GM19452 (cell line): ENCODE data around the gene SMAD9.

Experiments used
- ATAC-seq: cut with Tn5 transposase; IDR thresholded peaks from one replicate; pipeline ENCODE4 v1.9.1; 2021; ENCODE audit not compliant: unreplicated experiment

SMAD9 gene

DNA sequence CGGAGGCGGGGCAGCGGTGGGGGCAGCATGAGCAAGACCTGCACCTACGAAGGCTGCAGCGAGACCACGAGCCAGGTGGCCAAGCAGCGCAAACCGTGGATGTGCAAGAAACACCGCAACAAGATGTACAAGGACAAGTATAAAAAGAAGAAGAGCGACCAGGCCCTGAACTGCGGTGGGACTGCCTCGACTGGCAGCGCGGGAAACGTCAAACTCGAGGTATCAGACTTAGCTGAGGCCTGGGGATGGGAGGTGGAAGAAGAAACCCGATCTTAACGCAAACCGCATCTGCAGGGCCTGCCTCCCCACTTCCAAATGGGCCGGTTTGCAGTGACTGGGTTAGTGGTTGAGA is 100.3 kb downstream of the SMAD9 start:
- peak; percentile 7 for ATAC-seq

DNA sequence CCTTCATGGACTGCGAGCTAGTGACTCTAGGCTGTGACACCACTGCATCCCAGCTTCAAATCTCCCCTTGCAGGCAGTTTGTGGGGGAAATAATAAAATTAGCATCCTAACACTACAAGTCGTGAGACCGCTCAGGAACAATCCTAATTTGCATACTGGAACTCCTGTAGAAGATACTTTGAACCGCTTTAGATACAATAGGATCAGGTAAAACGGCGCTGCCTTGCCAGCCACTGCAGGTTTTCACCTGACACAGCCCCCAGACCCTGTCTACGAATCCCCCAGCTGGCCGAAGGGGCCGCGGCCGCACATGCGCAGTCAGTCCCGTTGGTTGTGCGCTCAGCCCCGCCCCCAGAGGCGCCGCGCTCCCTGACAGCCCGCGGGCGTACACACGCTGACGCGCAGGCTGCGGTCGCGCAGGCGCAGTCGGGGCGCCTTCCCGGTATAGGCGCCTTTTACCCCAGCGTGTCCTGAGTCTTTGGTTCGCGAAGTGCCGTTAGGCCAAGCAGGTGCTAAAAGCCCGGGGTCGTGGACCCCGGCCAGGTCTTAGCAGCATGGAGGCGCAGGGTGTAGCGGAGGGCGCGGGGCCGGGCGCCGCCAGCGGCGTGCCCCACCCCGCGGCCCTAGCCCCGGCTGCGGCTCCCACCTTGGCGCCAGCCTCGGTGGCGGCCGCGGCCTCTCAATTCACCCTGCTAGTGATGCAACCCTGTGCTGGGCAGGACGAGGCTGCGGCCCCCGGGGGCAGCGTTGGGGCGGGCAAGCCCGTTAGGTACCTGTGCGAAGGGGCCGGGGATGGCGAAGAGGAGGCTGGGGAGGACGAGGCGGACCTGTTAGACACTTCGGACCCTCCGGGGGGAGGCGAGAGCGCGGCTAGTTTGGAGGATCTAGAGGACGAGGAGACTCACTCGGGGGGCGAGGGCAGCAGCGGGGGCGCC is 101.0 kb downstream of the SMAD9 start, which contains the start of gene RFXAP:
RFXAP (plus strand) TSS at position 419 of the 935 bp plus-strand sequence; CDS start at position 555, 136 bp downstream.
- ATAC-seq: peak; percentile 90

DNA sequence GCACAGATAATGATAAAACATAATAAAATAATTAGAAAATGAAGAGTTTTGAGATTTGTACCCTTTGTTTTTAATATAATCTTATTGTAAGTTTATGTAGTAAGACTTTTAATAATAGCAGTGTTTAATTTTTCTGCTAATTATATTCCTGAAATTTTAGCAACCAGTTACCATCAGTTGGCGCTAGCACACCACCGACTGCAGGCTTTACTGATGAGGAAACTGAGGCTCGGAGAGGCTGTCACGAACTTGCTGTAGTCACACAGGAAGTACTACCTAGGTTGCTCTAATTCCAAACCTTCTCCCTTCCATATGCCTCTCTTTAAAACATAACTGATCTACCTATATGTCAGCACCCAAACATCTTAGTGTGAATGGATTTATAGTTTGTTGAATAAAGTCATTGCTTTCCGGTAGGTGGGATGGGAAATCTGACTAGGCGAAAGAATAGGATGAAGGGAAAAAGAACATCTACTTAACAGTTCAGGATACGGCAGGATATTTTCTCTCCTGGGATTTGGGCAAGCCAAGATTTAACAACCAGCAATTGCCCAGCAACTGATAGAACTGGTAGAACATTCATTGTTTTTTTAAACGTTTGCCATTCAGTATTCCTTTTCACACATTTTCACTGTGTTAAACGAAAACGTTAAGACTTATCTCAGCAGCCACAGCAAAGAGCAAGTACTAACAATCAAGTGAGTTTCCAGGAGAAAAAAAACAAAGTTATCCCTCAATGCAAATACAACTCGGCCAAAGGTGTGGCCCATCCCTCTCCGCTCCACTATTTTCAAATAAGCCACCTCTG is 101.8 kb downstream of the SMAD9 start:
- peak; percentile 1 for ATAC-seq

DNA sequence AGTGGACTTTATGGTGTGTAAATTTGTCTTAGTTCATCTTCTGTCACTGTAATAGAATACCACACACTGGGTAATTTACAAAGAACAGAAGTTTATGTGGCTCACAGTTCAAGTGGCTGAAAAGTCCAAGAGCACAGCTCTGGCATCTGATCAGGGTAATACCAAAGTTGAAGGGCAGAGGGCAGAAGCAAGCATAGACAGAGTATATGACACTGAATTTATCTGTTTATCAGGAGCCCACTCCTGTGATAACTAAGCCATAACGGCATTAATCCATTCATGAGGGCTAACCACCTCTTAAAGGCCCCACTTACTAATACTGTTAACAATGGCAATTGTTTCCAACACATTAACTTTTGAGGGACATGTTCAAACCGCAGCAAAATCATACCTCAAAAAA is 105.0 kb downstream of the SMAD9 start:
- no peak for ATAC-seq

DNA sequence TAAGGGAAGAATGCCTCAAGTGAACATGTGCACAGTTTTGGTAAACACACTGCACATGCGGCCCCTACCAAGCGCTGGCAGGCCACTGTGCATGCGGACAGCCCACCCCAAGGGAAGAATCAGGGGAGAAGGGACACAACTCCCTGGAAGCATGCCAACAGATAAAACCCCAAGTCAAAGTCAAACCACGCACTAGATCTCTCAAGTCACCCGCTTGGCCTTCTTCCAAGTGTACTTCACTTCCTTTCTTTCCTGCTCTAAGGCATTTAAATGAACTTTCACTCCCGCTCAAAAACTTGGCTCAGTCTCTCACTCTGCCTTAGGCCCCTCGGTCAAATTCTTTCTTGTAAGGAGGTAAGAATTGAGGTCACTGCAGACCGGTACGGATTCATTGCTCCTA is 105.6 kb downstream of the SMAD9 start:
- no peak for ATAC-seq

DNA sequence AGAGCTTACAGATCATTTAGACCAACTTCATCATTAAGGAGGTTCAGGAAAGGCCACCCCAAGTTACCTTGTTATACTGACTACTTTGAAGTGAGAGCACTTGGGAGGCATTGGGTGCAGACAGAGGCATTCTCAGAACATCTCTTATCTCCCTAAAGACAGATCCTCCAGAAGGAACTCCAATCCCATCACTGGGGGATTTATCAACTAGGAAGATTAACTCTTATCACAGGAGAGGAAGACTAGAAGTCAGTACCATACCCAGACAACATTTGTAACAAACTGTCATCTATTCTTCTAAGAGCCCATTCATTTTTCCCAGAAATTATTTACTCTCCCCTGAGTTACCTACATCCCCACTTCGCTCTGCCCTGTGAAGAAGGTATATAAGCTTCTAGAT is 106.8 kb downstream of the SMAD9 start:
- no peak for ATAC-seq

DNA sequence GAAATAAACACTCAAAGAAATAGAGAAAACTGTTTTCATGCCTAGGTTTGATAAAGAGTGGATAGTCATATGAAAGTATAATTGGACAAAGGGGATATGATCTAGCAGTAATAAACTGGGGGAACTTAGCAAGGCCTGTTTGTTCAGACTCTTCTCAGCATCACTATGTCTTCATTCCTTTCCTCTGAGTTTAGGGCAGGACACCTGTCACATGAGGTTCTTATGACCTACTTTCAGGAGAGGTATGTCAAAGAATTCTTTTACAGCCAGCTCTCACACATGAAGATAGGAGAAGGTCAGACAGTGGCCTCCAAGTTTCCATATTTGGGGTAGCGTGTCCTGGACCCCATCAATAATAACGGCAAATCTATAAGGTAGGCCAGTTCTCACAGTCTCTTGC is 112.4 kb downstream of the SMAD9 start:
- no peak for ATAC-seq

DNA sequence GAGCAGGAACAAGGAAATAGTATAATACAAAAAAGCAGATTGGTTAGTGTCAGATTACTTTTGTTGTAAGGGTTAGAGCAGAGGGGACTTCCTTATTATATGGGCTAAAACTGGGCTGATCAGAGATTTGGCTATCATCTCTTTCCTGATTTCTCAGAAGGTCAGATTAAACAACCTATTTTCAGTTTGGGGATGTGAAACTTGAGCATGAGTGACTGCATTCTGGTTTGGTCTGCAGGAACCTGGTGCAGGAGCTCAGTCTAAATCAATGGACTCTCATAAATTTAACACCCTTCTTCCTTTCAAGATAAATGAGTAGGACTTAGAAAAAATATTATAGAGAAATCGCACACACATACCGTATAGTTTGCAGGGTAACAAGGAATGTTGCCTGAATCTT is 113.9 kb downstream of the SMAD9 start:
- ATAC-seq: no peak

DNA sequence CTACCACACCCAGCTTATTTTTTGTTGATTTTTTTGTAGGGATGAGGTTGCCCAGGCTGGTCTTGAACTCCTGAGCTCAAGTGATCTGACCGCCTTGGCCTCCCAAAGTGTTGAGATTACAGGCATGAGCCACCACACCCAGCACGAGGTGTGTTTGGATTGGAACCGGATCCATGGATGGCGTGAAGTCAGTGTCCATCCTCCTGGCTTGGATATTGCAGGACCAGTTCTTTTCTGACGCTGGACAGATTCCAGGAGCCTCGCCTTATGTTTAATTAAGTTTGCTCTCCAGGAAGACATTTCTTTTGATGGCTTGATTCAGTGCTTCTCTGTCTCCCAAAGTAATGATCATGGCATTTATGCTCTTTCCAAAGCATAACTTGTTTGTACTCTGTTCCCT is 115.5 kb downstream of the SMAD9 start:
- no peak for ATAC-seq

DNA sequence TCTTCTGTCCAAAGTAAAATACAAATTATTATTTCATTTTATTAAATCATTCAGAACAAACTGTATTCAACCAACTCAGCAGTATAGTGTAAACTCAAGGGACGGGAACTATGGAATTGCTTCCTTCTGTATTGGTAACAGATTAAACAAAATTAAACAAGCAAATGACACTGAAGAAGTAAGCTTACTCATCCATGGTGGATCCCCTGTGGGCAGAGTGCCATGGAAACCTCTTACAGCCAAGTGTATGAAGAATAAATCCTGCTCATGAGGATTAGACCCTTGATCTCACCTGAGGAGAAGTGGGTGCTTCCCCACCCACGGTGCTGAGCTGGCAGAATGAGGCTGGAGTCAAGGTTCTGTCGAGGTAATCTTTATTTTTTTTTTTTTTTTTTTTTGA is 119.0 kb downstream of the SMAD9 start:
- no peak for ATAC-seq

DNA sequence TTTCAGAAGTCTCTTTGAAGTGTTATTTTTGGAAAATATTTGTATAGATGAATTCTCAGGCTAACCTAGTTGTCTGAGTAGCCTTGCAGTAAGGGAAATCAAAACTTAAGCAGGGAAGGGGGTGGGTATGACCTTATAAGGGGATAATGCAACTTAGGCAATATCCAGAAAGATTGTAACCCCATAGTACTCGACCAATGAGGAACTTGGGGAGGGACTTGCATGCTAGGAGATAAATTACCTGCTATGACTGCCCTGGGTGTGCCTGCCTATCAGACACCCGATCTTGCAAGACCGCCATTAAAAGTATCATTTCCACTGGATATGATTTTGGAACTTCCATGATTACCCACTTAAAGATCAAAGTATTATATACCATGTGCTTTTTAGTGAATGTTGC is 124.0 kb downstream of the SMAD9 start:
- no peak for ATAC-seq

DNA sequence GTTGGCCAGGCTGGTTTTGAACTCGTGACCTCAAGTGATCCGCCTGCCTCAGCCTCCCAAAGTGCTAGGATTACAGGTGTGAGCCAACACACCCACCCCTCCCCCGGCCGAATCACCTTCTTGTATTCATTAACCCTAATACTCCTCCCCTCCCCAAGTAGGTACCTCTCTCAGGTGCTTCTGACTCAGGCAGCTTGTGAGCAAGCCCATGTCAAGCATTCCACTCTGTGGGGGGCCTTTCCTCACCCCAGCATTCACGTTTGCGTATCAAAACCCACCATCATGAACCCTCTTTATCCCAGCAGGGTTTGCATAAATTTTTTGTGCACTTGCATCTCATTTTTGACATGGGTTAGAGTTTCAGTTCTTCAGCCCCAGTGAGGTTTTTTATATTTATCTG is 124.6 kb downstream of the SMAD9 start:
- ATAC-seq: no peak
